Measurements from ENCODE around the gene JAG1.

JAG1 gene

GRCh38 chr20:10632721-10633509, 40.9 kb downstream of the JAG1 start:
- no peaks in the 10 kb centered on the region for H3K4me1 ChIP-seq (ENCODE audit: insufficient read depth, low read length)
- no peak overlapping the region for H3K9ac ChIP-seq (ENCODE audit: low read depth, low read length)
- H3K36me3 ChIP-seq (ENCODE audit: insufficient read depth, low read length): no peaks in the 10 kb centered on the region
- no peaks in the 10 kb centered on the region for H3K27me3 ChIP-seq (ENCODE audit: insufficient read depth, low read length, poor library complexity)
- H3K9me3 ChIP-seq (ENCODE audit: insufficient read depth, low read length, severe bottlenecking): no peaks in the 10 kb centered on the region
- DNase-seq: no peak
- H2AFZ ChIP-seq (ENCODE audit: low read depth, low read length): no peak overlapping the region
- no peaks in the 10 kb centered on the region for H3K79me2 ChIP-seq (ENCODE audit: insufficient read depth, low read length)
- no peak overlapping the region for H3K4me2 ChIP-seq (ENCODE audit: insufficient read depth, low read length)
- H4K20me1 ChIP-seq (ENCODE audit: insufficient read depth, low read length): no peaks in the 10 kb centered on the region
- H3K27ac ChIP-seq (ENCODE audit: low read length): no peak overlapping the region
- ATAC-seq (ENCODE audit: insufficient read depth, low read depth): no peak
- no peak overlapping the region for H3K4me3 ChIP-seq (ENCODE audit: low read depth in 1 of 2, low read length in 2 of 2)
- TF ChIP-seq, protein P1, sequence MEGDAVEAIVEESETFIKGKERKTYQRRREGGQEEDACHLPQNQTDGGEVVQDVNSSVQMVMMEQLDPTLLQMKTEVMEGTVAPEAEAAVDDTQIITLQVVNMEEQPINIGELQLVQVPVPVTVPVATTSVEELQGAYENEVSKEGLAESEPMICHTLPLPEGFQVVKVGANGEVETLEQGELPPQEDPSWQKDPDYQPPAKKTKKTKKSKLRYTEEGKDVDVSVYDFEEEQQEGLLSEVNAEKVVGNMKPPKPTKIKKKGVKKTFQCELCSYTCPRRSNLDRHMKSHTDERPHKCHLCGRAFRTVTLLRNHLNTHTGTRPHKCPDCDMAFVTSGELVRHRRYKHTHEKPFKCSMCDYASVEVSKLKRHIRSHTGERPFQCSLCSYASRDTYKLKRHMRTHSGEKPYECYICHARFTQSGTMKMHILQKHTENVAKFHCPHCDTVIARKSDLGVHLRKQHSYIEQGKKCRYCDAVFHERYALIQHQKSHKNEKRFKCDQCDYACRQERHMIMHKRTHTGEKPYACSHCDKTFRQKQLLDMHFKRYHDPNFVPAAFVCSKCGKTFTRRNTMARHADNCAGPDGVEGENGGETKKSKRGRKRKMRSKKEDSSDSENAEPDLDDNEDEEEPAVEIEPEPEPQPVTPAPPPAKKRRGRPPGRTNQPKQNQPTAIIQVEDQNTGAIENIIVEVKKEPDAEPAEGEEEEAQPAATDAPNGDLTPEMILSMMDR (IDR thresholded peaks at IDR 0.05; ENCODE audit: borderline replicate concordance, extremely low read depth, low read length, poor library complexity, severe bottlenecking): no peak
- TF ChIP-seq EZH2 (IDR thresholded peaks at IDR 0.05; ENCODE audit: borderline replicate concordance, low read depth, low read length, severe bottlenecking): no peak

DNA sequence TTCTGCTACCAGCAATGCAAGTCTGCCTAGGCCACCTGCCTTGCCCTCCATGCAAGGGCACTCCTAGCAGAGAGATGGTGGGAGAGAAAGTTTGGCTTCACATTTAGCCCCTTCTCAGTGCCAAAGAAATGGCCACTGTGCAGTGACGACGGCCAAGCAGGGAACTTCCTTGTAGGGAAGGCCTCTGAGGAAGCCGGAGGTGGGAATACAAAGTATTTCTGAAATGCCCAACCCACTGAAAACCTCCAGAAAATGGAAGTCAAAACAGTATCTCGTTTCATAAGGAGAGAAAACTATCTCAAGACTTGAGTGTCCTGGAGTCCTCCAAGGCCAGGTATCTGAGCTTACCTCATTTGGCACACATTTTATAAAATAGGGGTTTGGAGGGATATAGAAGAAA, 42.7 kb downstream of the JAG1 start:
- Histone ChIP-seq H4K20me1 (ENCODE audit: insufficient read depth, low read length) (no peaks in the 10 kb centered on the region), H3K27ac (ENCODE audit: low read length) (no peak overlapping the region), H3K4me3 (ENCODE audit: low read depth in 1 of 2, low read length in 2 of 2) (no peak overlapping the region), H3K4me1 (ENCODE audit: insufficient read depth, low read length) (no peaks in the 10 kb centered on the region), H3K4me2 (ENCODE audit: insufficient read depth, low read length) (no peak overlapping the region), H3K27me3 (ENCODE audit: insufficient read depth, low read length, poor library complexity) (no peaks in the 10 kb centered on the region), H2AFZ (ENCODE audit: low read depth, low read length) (no peak overlapping the region), H3K9me3 (ENCODE audit: insufficient read depth, low read length, severe bottlenecking) (no peaks in the 10 kb centered on the region), H3K9ac (ENCODE audit: low read depth, low read length) (no peak overlapping the region), H3K36me3 (ENCODE audit: insufficient read depth, low read length) (no peaks in the 10 kb centered on the region), H3K79me2 (ENCODE audit: insufficient read depth, low read length) (no peaks in the 10 kb centered on the region)
- DNase-seq (no peak), ATAC-seq (ENCODE audit: insufficient read depth, low read depth) (no peak)
- TF ChIP-seq, protein P1 (IDR thresholded peaks at IDR 0.05; ENCODE audit: borderline replicate concordance, extremely low read depth, low read length, poor library complexity, severe bottlenecking): no peak
- no peak for TF ChIP-seq EZH2 (IDR thresholded peaks at IDR 0.05; ENCODE audit: borderline replicate concordance, low read depth, low read length, severe bottlenecking)

DNA sequence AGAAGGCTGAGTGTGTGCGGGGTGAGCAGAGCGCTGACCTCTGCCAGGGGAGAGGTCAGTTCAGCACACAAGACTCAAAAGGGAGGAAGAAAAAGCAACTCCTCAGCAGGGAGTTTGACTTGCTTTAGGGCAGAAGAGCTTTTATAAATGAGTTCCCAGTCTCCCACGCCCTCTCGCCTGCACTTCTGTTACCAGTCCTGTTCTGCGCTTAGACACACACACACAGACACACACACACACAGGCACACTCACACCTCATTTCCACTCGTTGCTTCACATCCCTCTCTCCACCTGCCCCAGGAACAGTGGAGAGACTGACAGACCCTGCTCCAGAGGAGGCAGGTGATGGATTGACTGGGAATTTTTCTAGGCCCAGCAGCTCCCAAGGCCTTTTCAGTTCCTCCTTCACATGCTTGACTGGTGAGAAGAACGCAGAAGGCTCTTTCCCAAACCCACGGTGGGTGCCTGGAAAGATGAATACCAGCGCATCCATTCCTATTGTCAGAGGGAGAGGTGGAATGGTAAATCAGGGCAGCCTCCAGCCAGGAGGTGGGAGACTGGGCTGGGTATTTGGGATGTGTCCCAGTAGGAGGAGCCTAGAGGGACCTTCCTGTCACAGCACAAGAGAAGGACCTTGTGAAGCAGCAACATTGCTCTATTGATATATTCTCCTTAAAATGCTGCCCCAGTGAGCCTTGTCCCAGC, 43.7 kb downstream of the JAG1 start:
- ATAC-seq (ENCODE audit: insufficient read depth, low read depth) (no peak), DNase-seq (no peak)
- Histone ChIP-seq H3K36me3 (ENCODE audit: insufficient read depth, low read length) (no peaks in the 10 kb centered on the region), H2AFZ (ENCODE audit: low read depth, low read length) (no peak overlapping the region), H3K27ac (ENCODE audit: low read length) (no peak overlapping the region), H3K9ac (ENCODE audit: low read depth, low read length) (no peak overlapping the region), H4K20me1 (ENCODE audit: insufficient read depth, low read length) (no peaks in the 10 kb centered on the region), H3K4me3 (ENCODE audit: low read depth in 1 of 2, low read length in 2 of 2) (no peak overlapping the region), H3K27me3 (ENCODE audit: insufficient read depth, low read length, poor library complexity) (no peaks in the 10 kb centered on the region), H3K4me1 (ENCODE audit: insufficient read depth, low read length) (no peaks in the 10 kb centered on the region), H3K79me2 (ENCODE audit: insufficient read depth, low read length) (no peaks in the 10 kb centered on the region), H3K4me2 (ENCODE audit: insufficient read depth, low read length) (no peak overlapping the region), H3K9me3 (ENCODE audit: insufficient read depth, low read length, severe bottlenecking) (no peaks in the 10 kb centered on the region)
- no peak for TF ChIP-seq EZH2 (IDR thresholded peaks at IDR 0.05; ENCODE audit: borderline replicate concordance, low read depth, low read length, severe bottlenecking)
- TF ChIP-seq, protein P1 (IDR thresholded peaks at IDR 0.05; ENCODE audit: borderline replicate concordance, extremely low read depth, low read length, poor library complexity, severe bottlenecking): no peak
